Measurements from ENCODE around the gene COASY.

The COASY gene

GRCh38 chr17:42613699-42614295, 51.8 kb downstream of the COASY start:
- no peak for DNase-seq (ENCODE audit: low spot score)
